Measurements from ENCODE around the gene MRPL55.

MRPL55 gene

GRCh38 chr1:228098323-228098931 lies 10.7 kb downstream of the MRPL55 start:
- no peak for DNase-seq

- no peak for DNase-seq
Observed at GRCh38 chr1:228097333-228098081, 11.6 kb downstream of the MRPL55 start.

- no peak for DNase-seq
Observed at GRCh38 chr1:228096416-228097332, 12.4 kb downstream of the MRPL55 start.

GRCh38 chr1:228095938-228096337 lies 13.2 kb downstream of the MRPL55 start:
- DNase-seq = no peak

- DNase-seq = no peak
Observed at GRCh38 chr1:228095161-228095560, 13.9 kb downstream of the MRPL55 start.

- no peak for DNase-seq
Observed at GRCh38 chr1:228094432-228095016, 14.6 kb downstream of the MRPL55 start.

- DNase-seq = no peak
Observed at GRCh38 chr1:228093050-228093906, 15.8 kb downstream of the MRPL55 start.

GRCh38 chr1:228092342-228093049 lies 16.6 kb downstream of the MRPL55 start:
- DNase-seq = no peak

- DNase-seq = no peak
Observed at GRCh38 chr1:228091084-228091483, 18.0 kb downstream of the MRPL55 start.

- no peak for DNase-seq
Observed at GRCh38 chr1:228090613-228091081, 18.5 kb downstream of the MRPL55 start.

- no peak for DNase-seq
Observed at GRCh38 chr1:228089519-228090380, 19.3 kb downstream of the MRPL55 start.

- no peak for DNase-seq
Observed at GRCh38 chr1:228088586-228089498, 20.3 kb downstream of the MRPL55 start.

GRCh38 chr1:228087771-228088251 lies 21.3 kb downstream of the MRPL55 start:
- peak; percentile 32 for DNase-seq

GRCh38 chr1:228085287-228085951 lies 23.7 kb downstream of the MRPL55 start:
- no peak for DNase-seq

- DNase-seq = no peak
Observed at GRCh38 chr1:228084797-228085196, 24.3 kb downstream of the MRPL55 start.

- DNase-seq = no peak
Observed at GRCh38 chr1:228084325-228084724, 24.8 kb downstream of the MRPL55 start.

GRCh38 chr1:228083871-228084278 lies 25.2 kb downstream of the MRPL55 start:
- no peak for DNase-seq
